Endothelial cell of umbilical vein (primary cell): ENCODE results near the gene NPPB. TPM values are rescaled to one million over a fixed set of nuclear protein-coding genes. Genes with fewer than 3 reads are reported as not detected.
"Not testable (repeated sequence)": the region's sequence is repeated elsewhere in the genome, so short reads cannot be mapped to it uniquely, and the experiment has no call there.

ENCODE experiments used
- BruUV-seq: library from RNA; stranded (reverse); fragments of 400-500 nt; replicated peaks from 2 replicates; lab custom pipeline; 2021; lab: Mats Ljungman, UMichigan
- CTCF ChIA-PET: fragments of 300-600, 350-600 bp; sonication (Branson Sonifier 250); formaldehyde crosslinking; loops from one replicate; lab custom pipeline; 2021; ENCODE audit warnings: antibody characterized with exemption, inconsistent platforms; lab: Charles Lee
- POLR2A ChIA-PET: fragments of 300-600, 350-600 bp; sonication (Branson Sonifier 250); formaldehyde crosslinking; loops from one replicate; lab custom pipeline; 2021; ENCODE audit warnings: antibody characterized with exemption, inconsistent platforms; lab: Charles Lee
- DNase-seq: peaks from one replicate; pipeline ENCODE4 v3.0.0-alpha.2; 2011; ENCODE audit warnings: low read depth, low spot score
- FAIRE-seq: peaks from 2 replicates; lab custom pipeline; 2011; peaks lifted over from hg19 to GRCh38; lab: Jason Lieb, UNC
- H2AFZ ChIP-seq: 2 replicates; pipeline ENCODE4 v1.6.0; 2012; ENCODE audit warnings: low read depth, low read length, control low read depth, inconsistent platforms
- H3K27ac ChIP-seq: 2 replicates; pipeline ENCODE4 v1.5.1; 2011; ENCODE audit warnings: low read depth, mild to moderate bottlenecking, control low read depth, low read length, moderate library complexity; ENCODE audit not compliant: insufficient read depth
- H3K27me3 ChIP-seq, 2 experiments: 2 replicates each; pipeline versions ENCODE4 v1.6.0 to v1.6.1; 2011; ENCODE audit warnings: low read length in 2 of 2, mixed read lengths in 1 of 2; ENCODE audit not compliant: control insufficient read depth in 2 of 2, insufficient read depth in 2 of 2
- H3K36me3 ChIP-seq, 2 experiments: 2 replicates in 1 of 2; 3 replicates in 1 of 2; pipeline ENCODE4 v1.5.1; 2011; ENCODE audit warnings: low read length in 2 of 2, mild to moderate bottlenecking in 1 of 2, moderate library complexity in 1 of 2; ENCODE audit not compliant: control insufficient read depth in 2 of 2, insufficient read depth in 2 of 2; ENCODE audit errors: extremely low read depth in 1 of 2
- H3K4me1 ChIP-seq: 3 replicates; pipeline ENCODE4 v1.5.1; 2011; ENCODE audit warnings: mild to moderate bottlenecking, low read length; ENCODE audit not compliant: control insufficient read depth, insufficient read depth; ENCODE audit errors: extremely low read depth
- H3K4me2 ChIP-seq: 2 replicates; pipeline ENCODE4 v1.6.1; 2011; ENCODE audit warnings: low read length, control low read depth, mixed read lengths; ENCODE audit not compliant: insufficient read depth
- H3K4me3 ChIP-seq, 3 experiments: fragments of 200-600 bp in 1 of 3; sonication (generic), shearing (Covaris generic) in 1 of 3; replicated peaks in 1 of 3; 2 replicates each; pipeline ENCODE4 v1.5.1; 2011 to 2016; ENCODE audit warnings: control low read depth in 3 of 3, low read length in 3 of 3, mild to moderate bottlenecking in 2 of 3, inconsistent platforms in 1 of 3, low read depth in 1 of 3, moderate library complexity in 1 of 3; ENCODE audit not compliant: insufficient read depth in 1 of 3
- H3K79me2 ChIP-seq: 2 replicates; pipeline ENCODE4 v1.6.0; 2012; ENCODE audit warnings: low read length, inconsistent platforms; ENCODE audit not compliant: control insufficient read depth, insufficient read depth
- H3K9ac ChIP-seq: replicated peaks from 2 replicates; pipeline ENCODE3; 2011; ENCODE audit warnings: low read length, control low read depth; ENCODE audit not compliant: insufficient read depth; ENCODE audit errors: extremely low read depth
- H3K9me1 ChIP-seq: replicated peaks from 3 replicates; pipeline ENCODE4 v1.6.0; 2011; ENCODE audit warnings: mild to moderate bottlenecking, low read length; ENCODE audit not compliant: control insufficient read depth, insufficient read depth; ENCODE audit errors: extremely low read depth
- H3K9me3 ChIP-seq: replicated peaks from 2 replicates; pipeline ENCODE4 v1.5.1; 2012; ENCODE audit warnings: low read length, inconsistent platforms; ENCODE audit not compliant: control insufficient read depth, insufficient read depth
- H4K20me1 ChIP-seq: replicated peaks from 2 replicates; pipeline ENCODE3; 2011; ENCODE audit warnings: mild to moderate bottlenecking, low read length; ENCODE audit not compliant: control insufficient read depth, insufficient read depth; ENCODE audit errors: extremely low read depth
- EZH2 ChIP-seq: IDR thresholded peaks from 2 replicates; pipeline ENCODE4 v1.6.1; 2012; ENCODE audit warnings: borderline replicate concordance, low read depth, mild to moderate bottlenecking, moderate library complexity, low read length, inconsistent platforms; ENCODE audit not compliant: severe bottlenecking
- MYC ChIP-seq: IDR thresholded peaks from one replicate; pipeline ENCODE4 v1.6.1; 2011; ENCODE audit warnings: mild to moderate bottlenecking, low read depth, low read length
- POLR2AphosphoS5 ChIP-seq: IDR thresholded peaks from 2 replicates; pipeline ENCODE4 v1.6.1; 2012; ENCODE audit warnings: low read depth, mild to moderate bottlenecking, control low read depth, low read length, moderate library complexity; ENCODE audit not compliant: insufficient read depth
- dilution Hi-C: fragments of 300-500 bp; cut with MboI; formaldehyde crosslinking; loops from one replicate; pipeline ENCODE4 v1.15.0; 2019; ENCODE audit warnings: low sequenced_read_pairs; ENCODE audit not compliant: extremely low pct_ligation_motif_present
- intact Hi-C: fragments of 100-400 bp; cut with micrococcal nuclease; formaldehyde crosslinking; loops from one replicate; pipeline ENCODE4 v1.10.0; 2022
- polyA plus RNA-seq, 4 experiments: library from polyadenylated mRNA; depleted of rRNA in 3 of 4; stranded (reverse) in 3 of 4; unstranded in 1 of 4; fragments of >200 nt; gene quantifications; 2 replicates each; pipeline versions ENCODE4 v1.2.1 to v1.2.3, GENCODE V29; 2011 to 2012; ENCODE audit warnings: missing spikeins in 1 of 4
- total RNA-seq: library from RNA; stranded (reverse); gene quantifications from 2 replicates; pipeline ENCODE4 v1.2.3, GENCODE V29; 2021
- TF ChIP-seq, protein P1 (sequence below), 2 donors: IDR thresholded peaks; 1 replicate in 1 of 2; 2 replicates in 1 of 2; pipeline ENCODE4 v1.5.1; 2011; ENCODE audit warnings: low read length in 2 of 2, mild to moderate bottlenecking in 2 of 2, moderate library complexity in 2 of 2, control low read depth in 1 of 2, inconsistent platforms in 1 of 2, low read depth in 1 of 2; ENCODE audit not compliant: insufficient read depth in 1 of 2; ENCODE audit errors: extremely low read depth in 1 of 2

The NPPB gene
- total and polyA plus RNA-seq, 2 donors (not counting 3 experiments of a cell fraction or from before 2014, with no cell fraction given), result not detected

- H3K9ac ChIP-seq, result no peak overlapping the region
- TF ChIP-seq POLR2AphosphoS5 (no peak), EZH2 (no peak), MYC (no peak)
- TF ChIP-seq, protein P1, sequence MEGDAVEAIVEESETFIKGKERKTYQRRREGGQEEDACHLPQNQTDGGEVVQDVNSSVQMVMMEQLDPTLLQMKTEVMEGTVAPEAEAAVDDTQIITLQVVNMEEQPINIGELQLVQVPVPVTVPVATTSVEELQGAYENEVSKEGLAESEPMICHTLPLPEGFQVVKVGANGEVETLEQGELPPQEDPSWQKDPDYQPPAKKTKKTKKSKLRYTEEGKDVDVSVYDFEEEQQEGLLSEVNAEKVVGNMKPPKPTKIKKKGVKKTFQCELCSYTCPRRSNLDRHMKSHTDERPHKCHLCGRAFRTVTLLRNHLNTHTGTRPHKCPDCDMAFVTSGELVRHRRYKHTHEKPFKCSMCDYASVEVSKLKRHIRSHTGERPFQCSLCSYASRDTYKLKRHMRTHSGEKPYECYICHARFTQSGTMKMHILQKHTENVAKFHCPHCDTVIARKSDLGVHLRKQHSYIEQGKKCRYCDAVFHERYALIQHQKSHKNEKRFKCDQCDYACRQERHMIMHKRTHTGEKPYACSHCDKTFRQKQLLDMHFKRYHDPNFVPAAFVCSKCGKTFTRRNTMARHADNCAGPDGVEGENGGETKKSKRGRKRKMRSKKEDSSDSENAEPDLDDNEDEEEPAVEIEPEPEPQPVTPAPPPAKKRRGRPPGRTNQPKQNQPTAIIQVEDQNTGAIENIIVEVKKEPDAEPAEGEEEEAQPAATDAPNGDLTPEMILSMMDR (IDR thresholded peaks at IDR 0.05; ENCODE audit: extremely low read depth in 1 of 2, insufficient read depth in 1 of 2, low read depth in 1 of 2, low read length in 2 of 2), result no peak
- intact Hi-C loops (no loop called here), dilution Hi-C loops (no loop called here)
- H3K4me2 ChIP-seq, result no peak overlapping the region
- ChIA-PET POLR2A (no interaction called here), CTCF (no interaction called here)
- no peak overlapping the region for H3K4me3 ChIP-seq
- peaks cover 8 to 12% of the 10 kb centered on the region in 2 experiments for H3K27me3 ChIP-seq
- H3K36me3 ChIP-seq, result no peaks in the 10 kb centered on the region
- no peak overlapping the region for H3K27ac ChIP-seq
- H3K4me1 ChIP-seq, result no peaks in the 10 kb centered on the region
- H3K79me2 ChIP-seq, result no peaks in the 10 kb centered on the region
- no peaks in the 10 kb centered on the region for H4K20me1 ChIP-seq
- H3K9me1 ChIP-seq, result no peaks in the 10 kb centered on the region
- FAIRE-seq (no peak), DNase-seq (no peak)
- no peaks in the 10 kb centered on the region for H3K9me3 ChIP-seq
- no TSS peak for BruUV-seq
- H2AFZ ChIP-seq, result no peak overlapping the region
Observed at GRCh38 chr1:11903210-11903609, 44.5 kb upstream of the NPPB start.

- FAIRE-seq, DNase-seq, H3K4me3 ChIP-seq, H3K9ac ChIP-seq, H4K20me1 ChIP-seq, H3K79me2 ChIP-seq, POLR2A ChIA-PET, H3K36me3 ChIP-seq, H3K4me1 ChIP-seq, H3K9me1 ChIP-seq, BruUV-seq, H2AFZ ChIP-seq, dilution Hi-C loops, intact Hi-C loops, H3K4me2 ChIP-seq, H3K27ac ChIP-seq, H3K9me3 ChIP-seq: not testable (repeated sequence)
- peaks cover 14 to 16% of the 10 kb centered on the region in 2 experiments for H3K27me3 ChIP-seq
- CTCF ChIA-PET, result interaction anchor here (1.6 kb wide), 1 partner anchor 63 kb away, joined by 3 read pairs; no protein-coding TSS in a partner anchor
Observed at GRCh38 chr1:11901446-11901845, 42.7 kb upstream of the NPPB start.
